Measurements from ENCODE around the gene EFCAB6. TPM values are rescaled to one million over a fixed set of nuclear protein-coding genes. Genes with fewer than 3 reads are reported as not detected.

EFCAB6 gene
- polyA plus RNA-seq, 3 donors, result not detected

DNA sequence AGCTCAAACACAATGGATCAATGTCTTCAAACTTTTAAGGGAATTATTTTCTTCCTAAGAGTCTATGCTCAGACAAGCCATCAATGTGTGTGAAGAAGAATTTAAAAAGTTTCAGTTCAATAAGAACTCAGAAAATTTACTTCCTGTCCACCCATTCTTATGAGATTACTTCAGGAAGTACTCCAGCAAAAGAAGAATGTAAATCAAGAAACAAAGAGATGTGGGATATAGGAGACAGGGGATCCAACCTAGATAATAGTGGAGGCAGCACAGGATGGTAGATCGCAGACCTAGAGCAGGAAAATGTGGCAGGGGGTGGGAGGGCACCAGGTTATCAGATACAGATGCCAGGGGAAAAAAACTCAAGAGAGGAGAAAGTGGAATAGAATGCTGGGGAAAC, 229.7 kb downstream of the EFCAB6 start:
- 100% methylated on average over 1 of the region's 1 CpG for WGBS (ENCODE audit: insufficient coverage)
- Mint-ChIP-seq H3K27me3 (ENCODE audit: low read depth in 3 of 3) (peaks cover 2 to 3% (median 3%) of the 10 kb centered on the region in 3 donors), H3K4me3 (no peak overlapping the region), H3K9me3 (peaks cover 13 to 30% (median 19%) of the 10 kb centered on the region in 7 donors), H3K36me3 (no peaks in the 10 kb centered on the region), H3K4me1 (no peaks in the 10 kb centered on the region), H3K27ac (no peak overlapping the region)
- intact Hi-C loops (cut with micrococcal nuclease), result no loop called here
- TF ChIP-seq CTCF (IDR thresholded peaks at IDR 0.05), result no peak
- H3K36me3 ChIP-seq (replicated peaks in 1 of 2; ENCODE audit: control insufficient read depth in 1 of 2, insufficient read depth in 2 of 2, low read length in 2 of 2), result no peaks in the 10 kb centered on the region
- no peaks in the 10 kb centered on the region for H3K79me2 ChIP-seq (ENCODE audit: insufficient read depth, low read length)
- H3K27ac ChIP-seq (ENCODE audit: low read depth in 1 of 2, low read length in 2 of 2), result no peak overlapping the region
- no peak overlapping the region for H3K4me2 ChIP-seq (replicated peaks; ENCODE audit: extremely low read depth, low read length, poor library complexity, severe bottlenecking)
- DNase-seq, result no peak
- peaks cover 11 to 17% of the 10 kb centered on the region in 2 donors for H3K9me3 ChIP-seq (replicated peaks in 1 of 2; ENCODE audit: control insufficient read depth in 1 of 2, insufficient read depth in 1 of 2, low read length in 2 of 2)
- H2AFZ ChIP-seq (ENCODE audit: insufficient read depth, low read depth, low read length, poor library complexity, severe bottlenecking), result no peak overlapping the region
- no peaks in the 10 kb centered on the region for H3K4me1 ChIP-seq (ENCODE audit: control insufficient read depth in 1 of 2, insufficient read depth in 2 of 2, low read length in 2 of 2)
- no peak overlapping the region for H3K4me3 ChIP-seq (replicated peaks in 1 of 3; ENCODE audit: low read depth in 2 of 3, low read length in 3 of 3)
- no peaks in the 10 kb centered on the region for H3K27me3 ChIP-seq (ENCODE audit: control insufficient read depth in 2 of 2, insufficient read depth in 2 of 2, low read length in 2 of 2)
- no peaks in the 10 kb centered on the region for H4K20me1 ChIP-seq (ENCODE audit: insufficient read depth, low read length)
- no peak overlapping the region for H3K9ac ChIP-seq (ENCODE audit: insufficient read depth, low read length, poor library complexity, severe bottlenecking)

- Histone ChIP-seq H3K4me1 (ENCODE audit: control insufficient read depth in 1 of 2, insufficient read depth in 2 of 2, low read length in 2 of 2) (no peaks in the 10 kb centered on the region), H3K79me2 (ENCODE audit: insufficient read depth, low read length) (no peaks in the 10 kb centered on the region), H3K27me3 (ENCODE audit: control insufficient read depth in 2 of 2, insufficient read depth in 2 of 2, low read length in 2 of 2) (peaks cover 0 to 6% of the 10 kb centered on the region in 2 donors), H4K20me1 (ENCODE audit: insufficient read depth, low read length) (no peaks in the 10 kb centered on the region), H2AFZ (ENCODE audit: insufficient read depth, low read depth, low read length, poor library complexity, severe bottlenecking) (no peak overlapping the region), H3K4me2 (replicated peaks; ENCODE audit: extremely low read depth, low read length, poor library complexity, severe bottlenecking) (no peak overlapping the region), H3K9ac (ENCODE audit: insufficient read depth, low read length, poor library complexity, severe bottlenecking) (no peak overlapping the region), H3K9me3 (replicated peaks in 1 of 2; ENCODE audit: control insufficient read depth in 1 of 2, insufficient read depth in 1 of 2, low read length in 2 of 2) (peaks cover 11 to 17% of the 10 kb centered on the region in 2 donors), H3K4me3 (replicated peaks in 1 of 3; ENCODE audit: low read depth in 2 of 3, low read length in 3 of 3) (no peak overlapping the region), H3K27ac (ENCODE audit: low read depth in 1 of 2, low read length in 2 of 2) (no peak overlapping the region), H3K36me3 (replicated peaks in 1 of 2; ENCODE audit: control insufficient read depth in 1 of 2, insufficient read depth in 2 of 2, low read length in 2 of 2) (no peaks in the 10 kb centered on the region)
- no peaks in the 10 kb centered on the region for H3K4me1 Mint-ChIP-seq
- H3K27ac Mint-ChIP-seq, result no peak overlapping the region
- intact Hi-C loops (cut with micrococcal nuclease), result no loop called here
- peaks cover 3 to 9% (median 7%) of the 10 kb centered on the region in 3 donors for H3K27me3 Mint-ChIP-seq (ENCODE audit: low read depth in 3 of 3)
- TF ChIP-seq CTCF (IDR thresholded peaks at IDR 0.05), result no peak
- 55% methylated on average over 2 of the region's 4 CpGs for WGBS (ENCODE audit: insufficient coverage)
- no peak overlapping the region for H3K4me3 Mint-ChIP-seq
- no peaks in the 10 kb centered on the region for H3K36me3 Mint-ChIP-seq
- no peak for DNase-seq
- H3K9me3 Mint-ChIP-seq, result peaks cover 10 to 22% (median 19%) of the 10 kb centered on the region in 7 donors
Observed at GRCh38 chr22:43580271-43580750, 231.8 kb downstream of the EFCAB6 start.

Data from CD14-positive monocyte (primary cell).